IMR-90 (cell line): ENCODE results near the gene MYLK4. TPM values are rescaled to one million over a fixed set of nuclear protein-coding genes. Genes with fewer than 3 reads are reported as not detected.
A peak's percentile ranks its signal among the peaks of the same experiment; 100 is the strongest.

ENCODE experiments used
- ATAC-seq: fragments of 200-7000 bp; cut with Tn5 transposase; 2 replicates; pipeline ENCODE4 v1.9.1; 2020; ENCODE audit warnings: low read depth, mild to moderate bottlenecking, moderate library complexity
- BruUV-seq: library from RNA; stranded (reverse); fragments of 400-500 nt; replicated peaks from 2 replicates; lab custom pipeline; 2021; lab: Mats Ljungman, UMichigan
- CTCF ChIA-PET: fragments of 300-600 bp; formaldehyde crosslinking; extraction: SDS; loops from one replicate; lab custom pipeline; 2021; ENCODE audit warnings: antibody characterized with exemption; lab: Yijun Ruan, JAX
- POLR2A ChIA-PET: fragments of 300-600 bp; sonication (Branson Sonifier 250); formaldehyde crosslinking; loops from one replicate; lab custom pipeline; 2022; ENCODE audit warnings: antibody characterized with exemption; ENCODE audit not compliant: unreplicated experiment; lab: Charles Lee
- DNase-seq: peaks from one replicate; pipeline ENCODE4 v3.0.0; 2013
- H2AFZ ChIP-seq: replicated peaks from 2 replicates; pipeline ENCODE3; 2013; ENCODE audit warnings: low read length, mild to moderate bottlenecking; ENCODE audit not compliant: poor library complexity
- H2AK5ac ChIP-seq: 2 replicates; pipeline ENCODE4 v1.6.1; 2013; ENCODE audit warnings: low read depth, low read length, inconsistent platforms
- H2AK9ac ChIP-seq: replicated peaks from 2 replicates; pipeline ENCODE3; 2013; ENCODE audit warnings: mild to moderate bottlenecking, low read depth, low read length, moderate library complexity; ENCODE audit not compliant: poor library complexity
- H2BK120ac ChIP-seq: 2 replicates; pipeline ENCODE4 v1.6.1; 2013; ENCODE audit warnings: low read depth, low read length, inconsistent platforms
- H2BK15ac ChIP-seq: 3 replicates; pipeline ENCODE4 v1.6.1; 2013; ENCODE audit warnings: low read depth, low read length, inconsistent platforms
- H2BK20ac ChIP-seq: 2 replicates; pipeline ENCODE4 v1.6.1; 2013; ENCODE audit warnings: low read depth, mild to moderate bottlenecking, inconsistent platforms, low read length, moderate library complexity
- H2BK5ac ChIP-seq: 2 replicates; pipeline ENCODE4 v1.6.1; 2013; ENCODE audit warnings: mild to moderate bottlenecking, low read depth, low read length, inconsistent platforms; ENCODE audit not compliant: poor library complexity, severe bottlenecking
- H3K14ac ChIP-seq: replicated peaks from 2 replicates; pipeline ENCODE4 v1.6.1; 2013; ENCODE audit warnings: low read depth, low read length, inconsistent platforms
- H3K18ac ChIP-seq: 2 replicates; pipeline ENCODE4 v1.6.1; 2013; ENCODE audit warnings: low read depth, low read length, control low read depth
- H3K23ac ChIP-seq: 2 replicates; pipeline ENCODE4 v1.6.1; 2013; ENCODE audit warnings: low read depth, low read length, inconsistent platforms
- H3K27ac ChIP-seq: 2 replicates; pipeline ENCODE4 v1.5.1; 2013; ENCODE audit warnings: mild to moderate bottlenecking, control low read depth, low read length; ENCODE audit not compliant: insufficient read depth
- H3K27me3 ChIP-seq: 2 replicates; pipeline ENCODE4 v1.6.1; 2013; ENCODE audit warnings: low read length; ENCODE audit not compliant: control insufficient read depth, insufficient read depth
- H3K36me3 ChIP-seq: 2 replicates; pipeline ENCODE4 v1.6.1; 2013; ENCODE audit warnings: low read length, mixed read lengths; ENCODE audit not compliant: control insufficient read depth, insufficient read depth
- H3K4ac ChIP-seq: 2 replicates; pipeline ENCODE4 v1.6.1; 2013; ENCODE audit warnings: low read depth, low read length, inconsistent platforms
- H3K4me1 ChIP-seq: 2 replicates; pipeline ENCODE4 v1.6.1; 2013; ENCODE audit warnings: low read length, mixed read lengths; ENCODE audit not compliant: control insufficient read depth, insufficient read depth
- H3K4me2 ChIP-seq: 2 replicates; pipeline ENCODE4 v1.6.1; 2013; ENCODE audit warnings: low read depth, mild to moderate bottlenecking, control low read depth, low read length, moderate library complexity
- H3K4me3 ChIP-seq: 2 replicates; pipeline ENCODE4 v1.5.1; 2013; ENCODE audit warnings: low read depth, mild to moderate bottlenecking, control low read depth, low read length, moderate library complexity; ENCODE audit not compliant: insufficient read depth
- H3K56ac ChIP-seq: 2 replicates; pipeline ENCODE4 v1.6.1; 2013; ENCODE audit warnings: low read length, inconsistent platforms; ENCODE audit not compliant: insufficient read depth; ENCODE audit errors: extremely low read depth
- H3K79me1 ChIP-seq, 2 experiments: 2 replicates each; pipeline ENCODE4 v1.6.1; 2013; ENCODE audit warnings: low read length in 2 of 2, inconsistent platforms in 1 of 2, low read depth in 1 of 2
- H3K9ac ChIP-seq: 2 replicates; pipeline ENCODE4 v1.6.1; 2013; ENCODE audit warnings: low read depth, low read length, control low read depth
- H3K9me1 ChIP-seq: 2 replicates; pipeline ENCODE4 v1.6.1; 2013; ENCODE audit warnings: low read length, inconsistent platforms; ENCODE audit not compliant: insufficient read depth
- H3K9me3 ChIP-seq: 2 replicates; pipeline ENCODE4 v1.6.1; 2013; ENCODE audit warnings: low read length; ENCODE audit not compliant: control insufficient read depth, insufficient read depth
- H4K20me1 ChIP-seq: 2 replicates; pipeline ENCODE4 v1.6.1; 2013; ENCODE audit warnings: low read length, inconsistent platforms; ENCODE audit not compliant: insufficient read depth
- H4K5ac ChIP-seq: 2 replicates; pipeline ENCODE4 v1.6.1; 2013; ENCODE audit warnings: mild to moderate bottlenecking, low read depth, low read length, control low read depth
- H4K8ac ChIP-seq, 2 experiments: 2 replicates each; pipeline ENCODE4 v1.6.1; 2013; ENCODE audit warnings: low read depth in 2 of 2, low read length in 2 of 2, control low read depth in 1 of 2, inconsistent platforms in 1 of 2
- H4K91ac ChIP-seq: 2 replicates; pipeline ENCODE4 v1.6.1; 2013; ENCODE audit warnings: low read depth, low read length, inconsistent platforms; ENCODE audit not compliant: insufficient read depth
- CEBPB ChIP-seq: IDR thresholded peaks from 2 replicates; pipeline ENCODE4 v1.6.1; 2012; ENCODE audit warnings: low read depth, low read length, improper control_type of control experiment
- CHD1 ChIP-seq: IDR thresholded peaks from 2 replicates; pipeline ENCODE4 v1.6.1; 2012; ENCODE audit warnings: low read depth, low read length, improper control_type of control experiment
- ELK1 ChIP-seq: fragments of 150-350 bp; IDR thresholded peaks from 2 replicates; pipeline ENCODE4 v1.6.1; 2016; ENCODE audit warnings: low read depth, mild to moderate bottlenecking, low read length, moderate library complexity, borderline replicate concordance
- FOS ChIP-seq: fragments of 150-350 bp; IDR thresholded peaks from 2 replicates; pipeline ENCODE4 v1.6.1; 2016; ENCODE audit warnings: low read depth, low read length
- MXI1 ChIP-seq: IDR thresholded peaks from 2 replicates; pipeline ENCODE4 v1.6.1; 2012; ENCODE audit warnings: low read depth, mild to moderate bottlenecking, low read length, moderate library complexity, borderline replicate concordance
- RCOR1 ChIP-seq: IDR thresholded peaks from 2 replicates; pipeline ENCODE4 v1.6.1; 2012; ENCODE audit warnings: mild to moderate bottlenecking, low read length, improper control_type of control experiment; ENCODE audit not compliant: insufficient replicate concordance
- WGBS, 2 experiments: methylation state at CpG; one replicate each; pipeline versions ENCODE4 v1.1.5 to v1.1.7; 2013; ENCODE audit warnings: missing lambda C conversion rate in 2 of 2; ENCODE audit not compliant: insufficient read length in 1 of 2; ENCODE audit errors: extremely low coverage in 2 of 2; 5-methylcytosine and 5-hydroxymethylcytosine counted together
- dilution Hi-C: fragments of 300-500 bp; cut with HindIII; formaldehyde crosslinking; loops from one replicate; pipeline ENCODE4 v1.14.3; 2018; ENCODE audit warnings: low sequenced_read_pairs; ENCODE audit not compliant: unreplicated experiment
- in situ Hi-C: fragments of 300-500 bp; cut with MboI; formaldehyde crosslinking; loops from 3 replicates; pipeline ENCODE4 v1.14.3; 2019; ENCODE audit warnings: low sequenced_read_pairs, inconsistent platforms, mixed read lengths
- intact Hi-C: fragments of 100-400 bp; cut with micrococcal nuclease; formaldehyde crosslinking; loops from 2 replicates; pipeline ENCODE4 v1.10.0; 2022
- polyA plus RNA-seq, 3 experiments: library from polyadenylated mRNA; depleted of rRNA; stranded (reverse); fragments of >200 nt; gene quantifications; 2 replicates each; pipeline ENCODE4 v1.2.3, GENCODE V29; 2012; ENCODE audit warnings: low replicate concordance in 1 of 3
- total RNA-seq: library from RNA; depleted of rRNA; stranded (reverse); fragments of >200 nt; gene quantifications from 2 replicates; pipeline ENCODE4 v1.2.3, GENCODE V29; 2012

MYLK4 gene
- total and polyA plus RNA-seq, 2 of the 4 experiments (the other 2 are of a cell fraction): under 0.01 to 0.07 TPM

GRCh38 chr6:2794171-2794730 lies 43.5 kb upstream of the MYLK4 start:
- BruUV-seq: no TSS peak
- ATAC-seq: no peak
- Histone ChIP-seq H3K9me3 (no peaks in the 10 kb centered on the region), H3K56ac (no peak overlapping the region), H2BK5ac (no peak overlapping the region), H3K4me3 (no peak overlapping the region), H3K14ac (no peak overlapping the region; the same call in 1 of the 2 replicates), H4K20me1 (no peaks in the 10 kb centered on the region), H3K9me1 (peaks cover 14% of the 10 kb centered on the region; the same call in 1 of the 2 replicates), H2BK15ac (no peak overlapping the region), H3K27me3 (no peaks in the 10 kb centered on the region), H3K4me1 (peaks cover 14% of the 10 kb centered on the region), H3K36me3 (no peaks in the 10 kb centered on the region), H2AK5ac (peak overlapping the region; percentile 48; the same call in 1 of the 2 replicates), H3K27ac (no peak overlapping the region), H2AFZ (no peak overlapping the region), H3K4ac (no peak overlapping the region), H2BK20ac (no peak overlapping the region), H3K9ac (no peak overlapping the region), H3K4me2 (no peak overlapping the region), H4K91ac (no peak overlapping the region), H3K79me1 (peaks cover 7 to 43% of the 10 kb centered on the region in 2 experiments; a peak in 3 of 4 replicates), H3K18ac (no peak overlapping the region), H2BK120ac (no peak overlapping the region), H4K5ac (no peak overlapping the region), H4K8ac (no peak overlapping the region), H2AK9ac (no peak overlapping the region), H3K23ac (no peak overlapping the region)
- POLR2A ChIA-PET: no interaction called here
- no CpG with 5 or more reads among the region's 5 CpGs for WGBS, 2 experiments
- intact Hi-C loops: no loop called here
- dilution Hi-C loops: no loop called here
- TF ChIP-seq RCOR1 (no peak), ELK1 (no peak), CEBPB (no peak), FOS (no peak), MXI1 (no peak), CHD1 (no peak)
- CTCF ChIA-PET: interaction anchor here (0.9 kb wide), 1 partner anchor 47 kb away, joined by 3 read pairs; the partner anchor contains the start of gene SERPINB1
- DNase-seq: peak; percentile 60
- in situ Hi-C loops: loop anchor here (5.0 to 10.0 kb wide), 2 partner anchors 48 to 141 kb away; partner anchors contain the start of gene SERPINB1
